Activated CD8-positive, alpha-beta T cell treated with anti-CD3 and anti-CD28 coated beads for 36 hours (primary cell): ENCODE data around the gene MEF2C. TPM values are rescaled to one million over a fixed set of nuclear protein-coding genes. Genes with fewer than 3 reads are reported as not detected.

Source experiments
- ATAC-seq: fragments of 200-7000 bp; cut with Tn5 transposase; one replicate; pipeline ENCODE4 v1.10.0; 2021; ENCODE audit warnings: mild to moderate bottlenecking, moderate library complexity
- CTCF ChIA-PET: fragments of 350-600 bp; sonication (Branson Sonifier 250); formaldehyde crosslinking; loops from one replicate; lab custom pipeline; 2021; ENCODE audit warnings: antibody characterized with exemption; lab: Charles Lee
- POLR2A ChIA-PET: fragments of 350-600 bp; sonication (Branson Sonifier 250); formaldehyde crosslinking; loops from one replicate; lab custom pipeline; 2021; ENCODE audit warnings: antibody characterized with exemption; lab: Charles Lee
- DNase-seq: peaks from one replicate; pipeline ENCODE4 v3.0.0-alpha.2; 2020
- H3K27ac Mint-ChIP-seq: one replicate; pipeline ENCODE4 v1.8.0; 2021; ENCODE audit warnings: mild to moderate bottlenecking, mixed read lengths
- H3K27me3 Mint-ChIP-seq: one replicate; pipeline ENCODE4 v1.8.0; 2021; ENCODE audit warnings: mixed read lengths
- H3K36me3 Mint-ChIP-seq: one replicate; pipeline ENCODE4 v1.8.0; 2021; ENCODE audit warnings: low read depth, mixed read lengths
- H3K4me1 Mint-ChIP-seq: one replicate; pipeline ENCODE4 v1.8.0; 2021; ENCODE audit warnings: low read depth, mixed read lengths
- H3K4me3 Mint-ChIP-seq: one replicate; pipeline ENCODE4 v1.8.0; 2021; ENCODE audit warnings: mild to moderate bottlenecking, moderate library complexity, mixed read lengths
- H3K9me3 Mint-ChIP-seq: one replicate; pipeline ENCODE4 v1.8.0; 2021; ENCODE audit warnings: mixed read lengths
- CTCF ChIP-seq: fragments of 200-600 bp; IDR thresholded peaks from one replicate; pipeline ENCODE4 v1.8.0; 2022; ENCODE audit warnings: antibody characterized with exemption, mild to moderate bottlenecking
- intact Hi-C: fragments of 100-400 bp; cut with micrococcal nuclease; formaldehyde crosslinking; loops from one replicate; pipeline ENCODE4 v1.10.0; 2022
- total RNA-seq, 2 experiments: library from RNA; stranded (reverse); gene quantifications; one replicate each; pipeline ENCODE4 v1.2.3, GENCODE V29; 2021

MEF2C gene
- total RNA-seq, 2 experiments from 2014 or later, result 0.27 to 1.3 TPM

DNA sequence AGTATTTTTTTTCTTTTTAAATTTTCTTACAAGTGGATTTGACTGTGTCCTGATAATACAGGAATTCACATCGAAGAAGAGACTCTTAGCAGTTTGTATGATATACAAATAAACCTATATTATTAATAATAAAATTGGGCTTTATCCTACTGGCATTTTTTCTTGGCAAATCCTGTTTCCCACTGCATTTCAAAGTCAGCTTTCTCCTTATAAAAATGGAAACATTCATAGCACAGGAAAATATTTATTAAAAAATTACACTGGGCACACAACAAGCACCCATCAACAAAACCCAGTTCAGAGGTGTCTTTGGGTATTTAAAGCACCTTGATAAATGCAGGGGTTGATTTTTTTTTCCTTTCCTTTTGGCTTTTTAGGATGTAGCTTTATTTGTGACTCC is 200.9 kb downstream of the MEF2C start:
- TF ChIP-seq CTCF, result no peak
- intact Hi-C loops, result loop anchor here (5.0 kb wide), 1 partner anchor 540 kb away; no protein-coding TSS in a partner anchor
- ChIA-PET CTCF (interaction anchor here (0.6 to 5.6 kb wide), 10 partner anchors 8 to 902 kb away, joined by 3 to 88 read pairs (median 3); no protein-coding TSS in a partner anchor), POLR2A (no interaction called here)
- H3K4me3 Mint-ChIP-seq, result no peak overlapping the region
- peaks cover 4% of the 10 kb centered on the region for H3K4me1 Mint-ChIP-seq
- H3K27ac Mint-ChIP-seq, result no peak overlapping the region
- peaks cover 80% of the 10 kb centered on the region for H3K27me3 Mint-ChIP-seq
- no peaks in the 10 kb centered on the region for H3K9me3 Mint-ChIP-seq
- peaks cover 2% of the 10 kb centered on the region for H3K36me3 Mint-ChIP-seq
- no peak for ATAC-seq
- DNase-seq, result no peak

- Mint-ChIP-seq H3K9me3 (no peaks in the 10 kb centered on the region), H3K27ac (no peak overlapping the region), H3K4me1 (peaks cover 7% of the 10 kb centered on the region), H3K36me3 (peaks cover 2% of the 10 kb centered on the region), H3K27me3 (peaks cover 77% of the 10 kb centered on the region), H3K4me3 (no peak overlapping the region)
- POLR2A ChIA-PET, result no interaction called here
- intact Hi-C loops, result loop anchor here (5.0 kb wide), 1 partner anchor 539 kb away; no protein-coding TSS in a partner anchor
- TF ChIP-seq CTCF, result no peak
- DNase-seq (no peak), ATAC-seq (no peak)
- CTCF ChIA-PET, result interaction anchor here (0.6 to 5.6 kb wide), 10 partner anchors 8 to 901 kb away, joined by 3 to 88 read pairs (median 3); no protein-coding TSS in a partner anchor
These were observed 201.7 kb downstream of the MEF2C start for GRCh38 chr5:88681211-88681803.

GRCh38 chr5:88680253-88681132 is 202.5 kb downstream of the MEF2C start:
- Mint-ChIP-seq H3K4me3 (peak overlapping the region; percentile 24), H3K36me3 (peaks cover 3% of the 10 kb centered on the region)
- POLR2A ChIA-PET, result no interaction called here

GRCh38 chr5:88679638-88680037 is 203.3 kb downstream of the MEF2C start:
- TF ChIP-seq CTCF, result no peak
- Mint-ChIP-seq H3K27me3 (peaks cover 75% of the 10 kb centered on the region), H3K36me3 (peaks cover 7% of the 10 kb centered on the region), H3K27ac (no peak overlapping the region), H3K4me3 (no peak overlapping the region), H3K4me1 (peaks cover 16% of the 10 kb centered on the region), H3K9me3 (no peaks in the 10 kb centered on the region)
- CTCF ChIA-PET, result interaction anchor here (0.7 to 5.6 kb wide), 9 partner anchors 12 to 909 kb away, joined by 3 to 88 read pairs (median 3); no protein-coding TSS in a partner anchor
- no peak for ATAC-seq
- DNase-seq, result no peak
- intact Hi-C loops, result loop anchor here (5.0 to 10.0 kb wide), 2 partner anchors 415 to 537 kb away; partner anchors contain the start of gene TMEM161B
- POLR2A ChIA-PET, result no interaction called here

More at GRCh38 chr5:88680253-88681132, 202.5 kb downstream of the MEF2C start:
- peak; percentile 96 for TF ChIP-seq CTCF
- ATAC-seq (peak; percentile 77), DNase-seq (peak; percentile 77)
- Mint-ChIP-seq H3K4me1 (peaks cover 11% of the 10 kb centered on the region), H3K27me3 (peaks cover 75% of the 10 kb centered on the region), H3K27ac (no peak overlapping the region), H3K9me3 (no peaks in the 10 kb centered on the region)
- intact Hi-C loops, result loop anchor here (5.0 kb wide), 1 partner anchor 538 kb away; no protein-coding TSS in a partner anchor
- CTCF ChIA-PET, result interaction anchor here (0.6 to 5.6 kb wide), 13 partner anchors 9 to 910 kb away, joined by 3 to 88 read pairs (median 3); no protein-coding TSS in a partner anchor
